Pancreas (tissue), 10 donors: ENCODE results near the gene AGTRAP. TPM values are rescaled to one million over a fixed set of nuclear protein-coding genes. Genes with fewer than 3 reads are reported as not detected.

Experiments
- ATAC-seq, 4 donors: fragments of 200-7000 bp; cut with Tn5 transposase; one replicate each; pipeline versions ENCODE4 v1.8.0 to v1.9.1; 2020; ENCODE audit warnings: mild to moderate bottlenecking in 4 of 4, moderate library complexity in 4 of 4
- DNase-seq, 6 donors: peaks; one replicate each; pipeline ENCODE4 v3.0.0-alpha.2; 2020
- FAIRE-seq: peaks from 2 replicates; lab custom pipeline; 2012; peaks lifted over from hg19 to GRCh38; lab: Jason Lieb, UNC
- H3K27ac ChIP-seq, 4 donors: fragments of 200-600 bp; sonication (generic); 1 replicate in 3 of 4; 2 replicates in 1 of 4; pipeline versions ENCODE4 v1.5.0 to v1.8.0; 2020
- H3K27me3 ChIP-seq, 4 donors: fragments of 200-600 bp; one replicate each; pipeline ENCODE4 v1.8.0; 2021
- H3K36me3 ChIP-seq, 3 donors: fragments of 200-600 bp; sonication (generic) in 1 of 3; one replicate each; pipeline versions ENCODE4 v1.5.0 to v1.8.0; 2020 to 2021
- H3K4me1 ChIP-seq, 3 donors: fragments of 200-600 bp; one replicate each; pipeline ENCODE4 v1.8.0; 2021
- H3K4me3 ChIP-seq, 4 donors: fragments of 200-600 bp; sonication (generic) in 2 of 4; one replicate each; pipeline versions ENCODE4 v1.5.0 to v1.8.0; 2020 to 2021
- H3K9me3 ChIP-seq, 4 donors: fragments of 200-600 bp; one replicate each; pipeline ENCODE4 v1.8.0; 2021
- WGBS, 2 donors: extraction: QIAGEN DNeasy Blood & Tissue Kit; methylation state at CpG; one replicate each; pipeline ENCODE4 v1.1.7; 2013; 5-methylcytosine and 5-hydroxymethylcytosine counted together
- intact Hi-C, 3 donors: fragments of 100-400 bp; cut with DNase I; formaldehyde crosslinking; loops; one replicate each; pipeline versions ENCODE4 v1.11.1 to v1.14.2; 2022
- polyA plus RNA-seq, 2 donors: library from polyadenylated mRNA; stranded (reverse); fragments of 200-250 nt; gene quantifications; one replicate each; pipeline ENCODE4 v1.2.3, GENCODE V29; 2013
- total RNA-seq, 6 donors: library from RNA; stranded (reverse); fragmentation: NEBNext Ultra II Directional in 4 of 6; extraction: Animal tissue kit (Norgen Biotek cat#: 25700) in 4 of 6; gene quantifications; one replicate each; pipeline versions ENCODE4 v1.2.1 to v1.2.4, GENCODE V29; 2021 to 2023
- TF ChIP-seq, protein P1 (sequence below), 4 donors: fragments of 200-600 bp; sonication (generic) in 3 of 4; IDR thresholded peaks; one replicate each; pipeline versions ENCODE4 v1.5.0 to v1.8.0; 2021; ENCODE audit warnings: antibody characterized with exemption in 4 of 4
- donor health status: healthy with polysubstance abuse.
- donor health status: DM: no; HTN: no; CAD: no; lungs with moderate emphysema.
- donor health status: DM: no; HTN: no; CAD: no.
- donor health status: control.
- donor health status: control.
- donor health status: Bipolar disorder and iron deficiency.
- donor health status: DM: yes; HTN: yes; CAD: no.
- donor health status: DM: no; HTN: no; CAD: no.
- donor health status: DM: no; HTN: no; CAD: no.
- donor health status: DM: yes; HTN: yes; CAD: no.

AGTRAP gene
- total and polyA plus RNA-seq, 8 donors, result 16.8 to 38.5 (median 24.0) TPM

GRCh38 chr1:11792106-11792505 lies 56.2 kb downstream of the AGTRAP start:
- no peaks in the 10 kb centered on the region for H3K27me3 ChIP-seq
- TF ChIP-seq, protein P1, sequence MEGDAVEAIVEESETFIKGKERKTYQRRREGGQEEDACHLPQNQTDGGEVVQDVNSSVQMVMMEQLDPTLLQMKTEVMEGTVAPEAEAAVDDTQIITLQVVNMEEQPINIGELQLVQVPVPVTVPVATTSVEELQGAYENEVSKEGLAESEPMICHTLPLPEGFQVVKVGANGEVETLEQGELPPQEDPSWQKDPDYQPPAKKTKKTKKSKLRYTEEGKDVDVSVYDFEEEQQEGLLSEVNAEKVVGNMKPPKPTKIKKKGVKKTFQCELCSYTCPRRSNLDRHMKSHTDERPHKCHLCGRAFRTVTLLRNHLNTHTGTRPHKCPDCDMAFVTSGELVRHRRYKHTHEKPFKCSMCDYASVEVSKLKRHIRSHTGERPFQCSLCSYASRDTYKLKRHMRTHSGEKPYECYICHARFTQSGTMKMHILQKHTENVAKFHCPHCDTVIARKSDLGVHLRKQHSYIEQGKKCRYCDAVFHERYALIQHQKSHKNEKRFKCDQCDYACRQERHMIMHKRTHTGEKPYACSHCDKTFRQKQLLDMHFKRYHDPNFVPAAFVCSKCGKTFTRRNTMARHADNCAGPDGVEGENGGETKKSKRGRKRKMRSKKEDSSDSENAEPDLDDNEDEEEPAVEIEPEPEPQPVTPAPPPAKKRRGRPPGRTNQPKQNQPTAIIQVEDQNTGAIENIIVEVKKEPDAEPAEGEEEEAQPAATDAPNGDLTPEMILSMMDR (IDR thresholded peaks at IDR 0.05), result no peak
- peaks cover 0 to 18% (median 8%) of the 10 kb centered on the region in 3 donors for H3K36me3 ChIP-seq
- peaks cover 7 to 37% (median 9%) of the 10 kb centered on the region in 3 donors for H3K4me1 ChIP-seq
- H3K4me3 ChIP-seq, result no peak overlapping the region
- intact Hi-C loops, result no loop called here
- H3K27ac ChIP-seq, result peak overlapping the region in 2 of 4 donors; percentile 84 to 88
- FAIRE-seq (no peak), ATAC-seq (no peak), DNase-seq (peak in 1 of 6 donors; percentile 43)
- WGBS, 2 donors, result 87 to 92% methylated on average over 11 of the region's 11 CpGs
- no peaks in the 10 kb centered on the region for H3K9me3 ChIP-seq

DNA sequence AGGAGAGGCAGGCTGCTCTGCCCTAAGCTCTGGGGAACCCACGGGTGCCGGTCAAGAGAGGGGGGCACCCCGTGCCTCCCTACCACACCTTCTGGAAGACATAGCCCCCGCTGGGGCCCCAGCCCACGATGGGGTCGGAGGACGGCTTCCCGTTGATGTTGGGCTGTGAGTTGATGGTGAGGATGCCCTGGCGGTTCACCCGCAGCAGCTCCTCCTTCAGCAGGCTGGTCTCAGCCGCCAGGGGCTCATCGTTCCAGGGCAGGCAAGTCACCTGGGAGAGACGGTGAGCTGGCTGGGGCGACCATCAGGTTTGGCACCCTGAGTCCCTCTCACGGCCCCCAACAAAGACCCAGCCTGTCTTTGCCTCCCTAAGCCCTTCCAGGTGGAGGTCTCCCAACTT lies 57.9 kb downstream of the AGTRAP start:
- FAIRE-seq (no peak), ATAC-seq (no peak), DNase-seq (peak in 1 of 6 donors; percentile 52)
- no peaks in the 10 kb centered on the region for H3K27me3 ChIP-seq
- intact Hi-C loops, result no loop called here
- H3K4me1 ChIP-seq, result peaks cover 0 to 26% (median 7%) of the 10 kb centered on the region in 3 donors
- H3K9me3 ChIP-seq, result no peaks in the 10 kb centered on the region
- TF ChIP-seq, protein P1 (IDR thresholded peaks at IDR 0.05), result no peak
- WGBS, 2 donors, result 92 to 94% methylated on average over 15 of the region's 15 CpGs
- peaks cover 0 to 18% (median 8%) of the 10 kb centered on the region in 3 donors for H3K36me3 ChIP-seq
- H3K27ac ChIP-seq, result no peak overlapping the region
- no peak overlapping the region for H3K4me3 ChIP-seq

- no peaks in the 10 kb centered on the region for H3K9me3 ChIP-seq
- no peak overlapping the region for H3K4me3 ChIP-seq
- WGBS, 2 donors, result 89 to 92% methylated on average over 19 of the region's 19 CpGs
- peaks cover 0 to 19% (median 7%) of the 10 kb centered on the region in 3 donors for H3K4me1 ChIP-seq
- H3K27ac ChIP-seq, result no peak overlapping the region
- FAIRE-seq, result no peak
- H3K36me3 ChIP-seq, result peaks cover 0 to 18% (median 8%) of the 10 kb centered on the region in 3 donors
- intact Hi-C loops, result no loop called here
- DNase-seq, result peak in 1 of 6 donors; percentile 39
- TF ChIP-seq, protein P1 (IDR thresholded peaks at IDR 0.05), result no peak
- H3K27me3 ChIP-seq, result no peaks in the 10 kb centered on the region
- no peak for ATAC-seq
These were observed 58.7 kb downstream of the AGTRAP start for GRCh38 chr1:11794446-11795237.

DNA sequence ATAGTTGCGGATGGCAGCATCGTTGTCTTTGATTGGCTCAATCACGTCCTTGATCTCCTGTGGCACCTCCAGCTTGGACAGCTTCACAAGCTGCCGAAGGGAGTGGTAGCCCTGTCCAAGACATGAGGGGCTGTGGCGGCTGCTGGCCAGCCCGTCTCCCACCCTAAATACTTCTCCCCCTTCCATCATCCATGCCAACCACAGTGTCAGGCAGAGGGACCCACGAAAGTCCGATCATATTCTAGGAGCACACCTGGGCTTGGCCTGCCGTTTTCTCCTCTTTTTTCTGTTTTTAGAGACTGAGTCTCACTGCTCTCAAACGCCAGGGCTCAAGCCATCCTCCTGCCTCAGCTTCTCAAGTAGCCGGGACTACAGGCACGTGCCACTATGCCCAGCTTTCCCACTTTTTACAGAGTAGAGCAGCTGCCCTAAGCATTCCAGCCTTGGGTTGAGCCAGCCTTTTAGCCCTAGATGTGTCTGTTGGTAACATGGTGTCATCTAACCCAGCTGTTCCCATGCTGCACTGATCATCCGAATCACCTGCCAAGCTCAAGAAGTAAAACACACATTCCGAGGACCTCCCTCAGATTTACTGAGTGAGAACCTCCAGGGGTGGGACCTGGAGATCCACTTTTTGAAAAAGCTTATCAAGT lies 59.4 kb downstream of the AGTRAP start:
- no peaks in the 10 kb centered on the region for H3K27me3 ChIP-seq
- H3K4me1 ChIP-seq, result peaks cover 0 to 12% (median 3%) of the 10 kb centered on the region in 3 donors
- H3K36me3 ChIP-seq, result peaks cover 0 to 22% (median 8%) of the 10 kb centered on the region in 3 donors
- FAIRE-seq (no peak), DNase-seq (peak in 1 of 6 donors; percentile 31), ATAC-seq (no peak)
- intact Hi-C loops, result no loop called here
- TF ChIP-seq, protein P1 (IDR thresholded peaks at IDR 0.05), result no peak
- no peak overlapping the region for H3K27ac ChIP-seq
- no peaks in the 10 kb centered on the region for H3K9me3 ChIP-seq
- 87 to 93% methylated on average over 14 of the region's 14 CpGs for WGBS, 2 donors
- H3K4me3 ChIP-seq, result no peak overlapping the region
